HEK293T (cell line): ENCODE results near the gene DMWD.

Source experiments
- FOXA1 ChIP-seq: fragments of 450-650 bp; IDR thresholded peaks from 2 replicates; pipeline ENCODE4 v1.6.1; 2016; ENCODE audit warnings: mild to moderate bottlenecking
- NFRKB ChIP-seq: fragments of 450-650 bp; IDR thresholded peaks from 2 replicates; pipeline ENCODE4 v1.6.1; 2016; ENCODE audit warnings: mild to moderate bottlenecking, moderate library complexity

GRCh38 chr19:45772912-45773311, 19.7 kb downstream of the DMWD start:
- TF ChIP-seq FOXA1 = no peak
- no peak for TF ChIP-seq NFRKB
